GM19463 (cell line): ENCODE results near the gene SMCO1.
"Not testable (repeated sequence)": the region's sequence is repeated elsewhere in the genome, so short reads cannot be mapped to it uniquely, and the experiment has no call there.

Source experiments
- ATAC-seq: cut with Tn5 transposase; IDR thresholded peaks from one replicate; pipeline ENCODE4 v1.9.1; 2021; ENCODE audit warnings: mild to moderate bottlenecking, moderate library complexity; ENCODE audit not compliant: unreplicated experiment

Gene SMCO1, protein sequence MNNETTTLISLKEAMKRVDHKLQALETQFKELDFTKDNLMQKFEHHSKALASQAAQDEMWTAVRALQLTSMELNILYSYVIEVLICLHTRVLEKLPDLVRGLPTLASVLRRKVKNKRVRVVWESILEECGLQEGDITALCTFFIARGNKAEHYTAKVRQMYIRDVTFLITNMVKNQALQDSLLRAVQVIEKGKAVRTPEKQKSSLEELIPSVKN

DNA sequence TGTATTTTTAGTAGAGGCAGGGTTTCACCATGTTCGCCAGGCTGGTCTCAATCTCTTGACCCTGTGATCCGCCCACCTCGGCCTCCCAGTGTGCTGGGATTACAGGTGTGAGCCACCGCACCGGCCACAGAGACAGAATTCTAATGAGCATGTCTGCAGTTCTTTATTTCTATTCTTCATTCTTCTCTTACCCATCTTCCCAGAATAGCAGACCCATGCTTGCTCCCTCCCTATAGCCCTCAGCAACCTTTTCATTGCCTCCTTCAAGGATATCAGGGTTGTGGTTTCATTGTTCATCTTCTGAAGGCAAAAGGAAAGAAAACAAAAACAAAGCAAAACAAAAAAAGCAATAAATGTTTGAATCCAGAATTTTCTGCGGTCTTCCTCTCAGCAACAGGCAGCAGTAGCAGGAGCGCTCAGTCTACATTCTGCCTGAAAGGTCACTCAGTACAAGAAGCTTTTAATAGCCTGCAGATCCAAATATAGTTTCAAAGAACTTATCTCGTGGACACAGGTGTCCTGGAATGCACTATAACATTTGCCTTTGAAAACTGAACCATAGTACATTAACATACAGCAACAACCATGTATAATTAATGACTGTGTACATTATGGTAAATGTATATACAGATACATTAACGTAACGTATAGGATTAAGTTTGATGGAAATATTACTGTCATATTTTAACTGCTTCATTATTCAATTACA, at the start of gene SMCO1:
Gene SMCO1 (minus strand): TSS at position 434 of the 709 bp plus-strand sequence. CDS start 137 bp downstream, at position 297.
- no peak for ATAC-seq

DNA sequence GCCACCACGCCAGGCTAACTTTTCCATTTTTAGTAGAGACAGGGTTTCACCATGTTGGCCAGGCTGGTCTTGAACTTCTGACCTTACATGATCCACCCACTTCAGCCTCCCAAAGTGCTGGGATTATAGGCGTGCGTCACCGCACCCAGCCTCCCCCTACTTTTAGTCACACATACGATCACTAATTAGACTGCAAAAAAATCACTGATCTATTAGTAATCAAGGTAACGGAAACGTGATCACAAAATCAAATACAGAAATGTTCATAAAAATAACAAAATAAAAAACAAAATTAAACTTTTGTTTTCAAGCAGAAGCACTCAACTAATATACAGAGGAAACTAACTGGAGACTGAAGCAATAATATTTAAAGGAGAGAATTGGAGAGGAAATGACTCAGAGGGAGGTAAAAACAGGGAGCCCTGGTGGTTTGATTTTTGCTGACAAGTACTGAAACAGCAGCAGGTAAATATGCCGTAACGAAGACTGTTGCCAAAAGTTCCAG, 48.6 kb upstream of the SMCO1 start:
- ATAC-seq, result no peak

DNA sequence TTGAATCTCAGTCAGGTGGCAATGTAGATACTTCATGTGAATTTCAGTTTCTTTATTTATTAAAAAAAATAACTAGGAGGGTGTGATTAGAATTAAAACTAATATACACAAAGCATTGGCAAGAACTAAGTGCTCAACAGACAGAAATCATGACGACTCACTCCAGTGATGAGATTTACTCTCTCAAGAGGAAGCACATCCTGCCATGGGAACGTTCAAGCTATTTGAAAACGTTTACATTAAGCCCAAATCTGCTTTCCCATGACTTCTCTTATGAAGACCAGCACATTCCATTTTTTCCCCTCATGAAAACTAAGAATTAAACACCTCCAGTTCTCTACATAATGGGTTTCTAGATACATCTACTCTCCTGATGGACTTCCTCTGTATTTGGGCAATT, 44.7 kb upstream of the SMCO1 start:
- ATAC-seq, result no peak

DNA sequence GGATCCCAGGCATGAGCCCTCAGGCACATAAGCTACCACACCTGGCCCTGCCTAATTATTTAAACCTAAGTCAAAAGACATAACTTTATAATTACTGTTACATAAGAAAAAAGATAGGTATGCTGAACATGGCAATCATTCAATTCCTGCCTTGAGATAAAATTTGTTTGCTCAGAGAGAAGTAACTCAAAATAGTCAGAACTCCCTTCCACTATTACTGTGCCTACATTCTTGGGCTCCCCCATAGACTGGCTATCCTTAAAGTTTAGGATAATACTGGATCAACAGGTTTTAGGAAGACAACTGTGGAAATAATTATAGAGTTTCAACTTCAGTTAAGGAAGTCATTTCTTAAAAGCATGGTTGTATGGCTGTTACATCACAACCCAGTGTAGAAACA, 43.3 kb upstream of the SMCO1 start:
- ATAC-seq, result no peak

DNA sequence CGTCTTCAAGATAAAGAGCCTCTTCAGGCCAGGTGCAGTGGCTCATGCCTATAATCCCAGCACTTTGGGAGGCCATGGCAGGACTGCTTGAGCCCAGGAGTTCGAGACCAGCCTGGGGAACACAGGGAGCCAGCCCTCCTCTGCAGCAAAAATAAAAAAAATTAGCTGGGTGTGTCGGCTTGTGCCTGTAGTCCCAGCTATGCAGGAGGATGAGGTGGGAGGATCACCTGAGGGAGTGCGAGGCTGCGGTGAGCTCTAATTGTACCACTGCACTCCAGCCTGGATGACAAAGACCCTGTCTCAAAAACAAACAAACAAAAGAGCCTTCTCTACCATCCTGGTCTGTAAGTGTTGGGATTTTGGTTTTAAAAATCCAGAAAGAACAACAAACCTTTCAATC, 42.1 kb upstream of the SMCO1 start:
- ATAC-seq, result no peak

DNA sequence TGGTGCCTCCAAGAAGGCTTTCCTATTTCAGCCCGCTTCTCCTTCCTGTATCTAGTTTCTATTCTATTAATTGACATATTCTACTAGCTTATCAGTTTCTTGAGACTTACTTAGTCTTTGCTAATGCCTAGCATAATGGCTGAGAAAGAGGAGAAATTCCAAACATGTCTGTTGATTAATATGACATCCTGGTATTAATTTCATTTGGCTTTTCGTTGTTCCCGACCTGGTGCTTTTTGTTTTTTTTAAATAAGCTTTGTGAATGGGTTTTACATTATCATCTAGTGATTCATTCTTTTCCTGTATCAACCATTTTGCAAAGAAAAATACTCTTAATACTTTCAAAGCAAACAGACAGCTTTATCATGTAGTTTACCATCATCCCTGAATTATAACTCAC, 40.1 kb upstream of the SMCO1 start:
- ATAC-seq, result no peak

DNA sequence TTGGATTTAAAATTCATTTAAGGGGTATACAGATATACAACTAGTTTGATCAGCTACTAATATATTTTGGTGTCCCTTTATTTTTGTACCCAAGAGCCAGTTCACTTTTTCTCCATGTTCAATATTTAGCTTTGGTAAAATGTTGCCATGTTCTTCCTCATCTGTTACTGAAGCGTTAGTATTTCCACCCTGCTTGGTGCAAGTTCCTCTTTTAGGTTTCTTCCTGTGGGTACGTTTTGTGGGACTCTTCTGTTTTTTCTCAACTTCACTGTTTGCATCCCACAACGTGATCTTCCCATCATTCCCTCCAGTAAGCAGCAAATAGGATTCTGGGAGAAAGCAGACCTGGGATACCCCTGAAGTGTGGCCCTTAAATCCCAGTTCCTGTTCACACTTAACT, 39.1 kb upstream of the SMCO1 start:
- ATAC-seq, result no peak

DNA sequence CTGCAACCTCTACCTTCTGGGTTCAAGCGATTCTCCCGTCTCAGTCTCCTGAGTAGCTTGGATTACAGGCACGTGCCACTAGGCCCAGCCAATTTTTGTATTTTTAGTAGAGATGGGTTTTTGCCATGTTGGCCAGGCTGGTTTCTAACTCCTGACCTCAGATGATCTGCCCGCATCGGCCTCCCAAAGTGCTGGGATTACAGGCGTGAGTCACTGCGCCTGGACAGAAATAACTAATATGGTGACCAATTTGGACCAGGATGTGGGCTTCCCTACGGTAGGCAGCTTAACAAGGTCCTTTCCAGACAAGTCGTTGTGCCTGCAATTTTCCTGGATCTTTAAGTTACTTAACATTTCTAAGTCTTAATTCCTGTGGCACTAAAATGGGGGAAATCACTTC, 38.4 kb upstream of the SMCO1 start:
- no peak for ATAC-seq

DNA sequence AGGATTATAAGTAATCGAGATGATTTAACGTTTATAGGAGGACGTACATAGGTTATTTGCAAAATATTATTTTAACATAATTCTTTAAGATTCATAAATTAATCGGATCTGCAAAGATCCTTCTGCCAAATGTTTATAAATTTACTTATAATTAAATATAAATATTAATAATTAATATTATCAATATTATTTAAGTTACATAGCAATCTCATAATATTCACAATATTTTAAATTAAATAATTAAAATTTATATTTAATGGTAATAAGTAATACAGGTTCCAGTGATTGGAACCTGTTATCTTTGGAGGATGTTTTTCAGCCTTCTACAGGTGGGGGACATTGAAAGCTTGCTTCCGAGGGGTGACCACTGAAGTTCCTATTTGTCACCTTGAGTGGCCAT, 37.1 kb upstream of the SMCO1 start:
- no peak for ATAC-seq

DNA sequence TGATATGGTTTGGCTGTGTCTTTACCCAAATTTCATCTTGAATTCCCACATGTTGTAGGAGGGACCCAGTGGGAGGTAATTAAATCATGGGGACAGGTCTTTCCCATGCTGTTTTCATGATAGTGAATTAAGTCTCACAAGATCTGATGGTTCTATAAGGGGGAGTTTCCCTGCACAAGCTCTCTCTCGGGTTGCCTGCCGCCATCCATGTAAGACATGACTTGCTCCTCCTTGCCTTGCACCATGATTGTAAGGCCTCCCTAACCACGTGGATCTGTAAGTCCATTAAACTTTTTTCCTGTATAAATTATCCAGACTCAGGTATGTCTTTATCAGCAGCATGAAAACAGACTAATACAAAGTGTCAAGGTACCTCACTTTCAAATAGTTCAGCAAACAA, 35.0 kb upstream of the SMCO1 start:
- not testable (repeated sequence) for ATAC-seq

DNA sequence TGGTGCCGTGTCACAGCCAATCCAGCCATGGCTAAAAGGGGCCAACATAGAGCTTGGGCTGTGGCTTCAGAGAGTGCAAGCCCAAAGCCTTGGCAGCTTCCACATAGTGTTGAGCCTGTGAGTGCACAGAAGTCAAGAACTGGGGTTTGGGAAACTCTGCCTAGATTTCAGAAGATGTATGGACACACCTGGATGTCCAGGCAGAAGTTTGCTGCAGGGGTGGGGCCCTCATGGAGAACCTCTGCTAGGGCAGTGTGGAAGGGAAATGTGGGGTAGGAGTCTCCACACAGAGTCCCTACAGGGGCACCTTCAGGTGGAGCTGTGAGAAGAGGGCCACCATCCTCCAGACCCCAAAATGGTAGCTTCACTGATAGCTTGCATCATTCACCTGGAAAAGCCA, 34.2 kb upstream of the SMCO1 start:
- ATAC-seq, result not testable (repeated sequence)

DNA sequence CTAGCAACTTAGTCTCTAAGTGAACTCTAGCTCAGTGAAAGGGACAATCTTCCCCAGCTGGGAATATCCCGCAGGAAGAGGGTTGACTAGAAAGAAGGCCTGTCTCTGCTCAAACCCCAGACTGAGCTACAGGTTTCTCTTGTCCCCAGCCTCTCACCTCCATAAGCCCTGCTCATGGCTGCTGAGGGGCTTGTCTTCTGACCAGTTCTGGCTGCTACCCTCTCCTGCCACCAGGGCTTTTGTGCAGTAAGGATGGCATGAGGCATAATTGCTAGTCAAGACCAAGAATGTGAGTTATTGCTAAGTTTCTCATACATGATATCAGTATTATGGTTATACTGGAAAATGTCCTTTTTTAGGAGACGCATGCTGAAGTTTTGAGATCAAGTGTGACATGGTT, 31.9 kb upstream of the SMCO1 start:
- ATAC-seq, result no peak

DNA sequence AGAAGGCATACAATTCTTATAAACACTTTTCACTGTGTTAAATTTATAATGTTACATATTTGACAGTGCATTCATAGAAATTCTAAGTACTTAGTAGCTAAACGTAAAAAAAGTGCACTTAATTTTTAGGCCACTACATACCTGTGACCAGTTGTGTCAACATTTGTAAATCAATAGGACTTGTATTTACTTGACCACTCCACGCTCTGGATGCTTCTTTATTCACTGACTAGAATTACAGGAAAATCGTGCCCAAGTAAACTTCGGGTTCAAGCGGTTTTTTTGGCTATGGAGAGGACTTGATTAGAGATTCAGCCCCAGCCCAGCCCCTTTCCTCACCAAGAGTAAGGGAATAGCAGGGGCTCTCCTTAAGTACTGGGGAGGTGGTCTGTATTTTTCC, 31.4 kb upstream of the SMCO1 start:
- ATAC-seq, result no peak

DNA sequence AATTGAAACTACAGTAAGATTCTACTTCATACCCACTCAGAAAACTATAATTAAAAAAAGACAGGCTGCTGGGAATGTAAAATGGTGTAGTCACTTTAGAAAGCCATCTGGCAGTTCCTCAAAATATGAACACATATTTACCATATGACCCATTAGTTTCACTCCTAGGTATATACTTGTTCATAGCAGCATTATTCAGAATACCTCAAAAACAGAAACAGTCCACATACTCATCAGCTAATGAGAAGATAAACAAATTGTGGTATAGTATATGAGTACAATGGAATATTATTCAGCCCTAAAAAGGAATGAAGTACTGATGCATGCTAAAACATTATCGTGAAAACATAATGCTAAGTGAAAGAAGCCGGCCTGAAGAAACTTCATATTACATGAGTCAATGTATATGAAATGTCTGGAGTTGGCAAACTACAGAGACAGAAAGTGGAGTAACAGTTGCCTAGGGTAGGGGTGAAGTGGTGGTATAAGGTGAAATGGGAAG, 29.4 kb upstream of the SMCO1 start:
- no peak for ATAC-seq

DNA sequence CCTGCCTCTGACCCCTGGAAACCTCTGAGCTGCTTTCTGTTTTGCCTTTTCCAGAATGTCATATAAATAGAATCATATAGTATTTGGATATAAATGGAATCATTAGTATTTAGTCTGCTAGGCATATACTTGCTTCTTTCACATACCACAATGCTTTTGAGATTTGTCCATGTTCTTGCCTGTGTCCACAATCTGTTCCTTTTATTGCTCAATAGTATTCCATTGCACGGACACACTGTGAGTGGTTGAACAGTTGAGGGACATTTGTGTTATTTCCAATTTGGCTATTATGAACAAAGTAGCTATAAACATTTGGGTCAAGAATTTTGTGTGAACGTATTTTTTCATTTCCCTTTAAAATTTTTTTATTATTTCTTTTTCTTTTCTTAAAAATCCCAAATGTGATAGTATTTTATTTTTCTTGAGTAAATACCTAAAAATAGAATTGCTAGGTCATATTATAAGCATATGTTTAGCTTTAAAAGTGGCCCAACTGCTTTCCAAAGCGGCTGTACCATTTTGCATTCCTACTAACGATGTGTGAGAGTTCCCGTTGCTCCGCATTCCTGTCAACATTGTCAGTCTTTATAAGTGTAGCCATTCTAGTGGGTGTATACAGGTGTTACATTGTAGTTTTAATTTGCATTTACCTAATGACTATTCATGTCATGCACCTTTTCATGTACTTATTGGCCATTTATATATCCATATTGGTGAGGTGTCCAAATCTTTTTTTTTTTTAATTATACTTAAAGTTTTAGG, 26.7 kb upstream of the SMCO1 start:
- no peak for ATAC-seq

DNA sequence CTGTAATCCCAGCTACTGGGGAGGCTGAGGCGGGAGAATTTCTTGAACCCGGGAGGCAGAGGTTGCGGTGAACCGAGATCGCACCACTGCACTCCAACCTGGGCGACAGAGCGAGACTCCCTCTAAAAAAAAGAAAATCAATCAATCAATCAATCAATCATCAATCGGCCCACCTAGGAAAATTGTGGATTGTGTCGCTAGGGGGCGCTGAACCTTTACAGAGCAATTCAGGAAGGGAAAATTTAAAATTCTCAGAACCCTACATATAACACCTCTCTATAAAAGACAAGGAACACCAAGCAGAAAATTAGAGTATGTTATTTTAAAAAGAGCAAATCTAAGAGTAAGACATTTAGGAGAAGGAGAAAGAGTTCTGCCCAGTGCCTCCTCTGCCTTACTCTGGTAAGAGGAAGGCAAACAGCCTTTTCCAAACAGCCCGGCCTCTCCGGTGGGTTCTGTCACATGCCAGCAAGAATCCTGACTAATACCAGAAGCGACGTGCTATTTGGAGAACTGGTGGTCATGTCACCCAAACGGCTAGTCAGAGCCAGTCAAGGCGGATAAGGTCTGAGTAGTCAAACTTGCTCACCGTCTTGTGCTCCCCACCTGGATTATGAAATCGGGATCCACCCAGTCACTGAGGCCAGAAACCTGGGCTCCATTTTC, 22.3 kb upstream of the SMCO1 start:
- no peak for ATAC-seq

DNA sequence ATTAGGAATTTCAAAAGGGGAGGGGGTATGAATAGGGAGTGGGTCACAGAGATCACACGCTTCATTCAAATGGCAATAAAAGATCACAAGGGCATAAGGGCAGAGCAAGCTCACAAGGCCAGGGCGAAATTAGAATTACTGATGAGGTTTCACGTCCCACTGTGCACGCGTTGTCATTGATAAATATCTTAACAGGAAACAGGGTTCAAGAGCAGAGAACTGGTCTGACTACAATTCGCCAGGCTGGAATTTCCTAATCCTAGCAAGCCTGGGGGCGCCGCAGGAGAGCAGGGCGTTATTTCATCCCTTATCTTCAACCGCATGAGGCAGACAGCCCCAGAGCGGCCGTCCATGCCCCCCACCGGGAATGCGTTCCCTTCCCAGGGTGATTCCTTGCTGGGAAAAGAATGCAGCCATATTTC, 18.1 kb upstream of the SMCO1 start:
- ATAC-seq, result no peak

DNA sequence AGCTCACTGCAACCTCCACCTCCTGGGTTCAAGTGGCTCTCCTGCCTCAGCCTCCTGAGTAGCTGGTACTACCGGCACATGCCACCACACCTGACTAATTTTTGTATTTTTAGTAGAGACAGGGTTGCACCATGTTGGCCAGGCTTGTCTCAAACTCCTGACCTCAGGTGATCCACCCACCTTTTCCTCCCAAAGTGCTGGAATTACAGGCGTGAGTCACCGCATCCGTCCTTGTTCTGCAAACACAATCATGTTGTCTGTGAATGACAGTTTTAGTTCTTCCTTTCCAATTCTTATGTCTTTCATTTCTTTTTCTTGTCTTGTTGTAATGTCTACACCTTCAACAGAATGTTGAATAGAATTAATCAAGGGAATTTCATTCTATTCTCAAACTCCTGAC, 16.3 kb upstream of the SMCO1 start:
- ATAC-seq, result no peak

DNA sequence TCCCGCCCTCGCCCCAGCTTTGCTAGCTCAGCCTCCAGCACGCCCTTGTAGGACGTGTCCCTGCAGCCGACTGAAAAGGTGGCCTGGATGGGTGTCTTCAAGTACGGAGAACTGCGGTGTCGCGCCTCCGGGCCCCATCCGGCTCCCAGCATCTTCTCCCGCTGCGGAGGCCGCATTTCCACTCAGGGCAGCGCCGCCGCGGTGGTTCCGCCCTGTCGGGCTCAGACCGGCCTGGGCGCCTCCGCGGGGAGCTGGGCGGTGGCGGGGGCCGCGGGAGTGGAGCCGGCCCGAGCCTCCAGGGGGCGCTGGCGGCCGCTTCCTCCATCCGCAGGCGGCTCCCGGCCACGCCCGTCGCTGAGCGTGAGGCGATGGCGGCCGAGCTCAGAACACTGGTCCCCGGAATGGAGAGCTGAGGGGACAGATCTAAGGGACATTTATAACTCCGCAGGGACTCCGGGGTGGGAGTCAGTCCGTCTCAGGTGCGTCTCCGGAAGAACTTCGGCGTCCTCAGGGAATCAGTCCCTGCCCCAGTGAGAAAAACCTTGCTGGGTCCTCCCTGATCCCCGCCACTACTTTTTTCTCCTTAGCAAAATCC, 13.6 kb upstream of the SMCO1 start:
- peak; percentile 84 for ATAC-seq

DNA sequence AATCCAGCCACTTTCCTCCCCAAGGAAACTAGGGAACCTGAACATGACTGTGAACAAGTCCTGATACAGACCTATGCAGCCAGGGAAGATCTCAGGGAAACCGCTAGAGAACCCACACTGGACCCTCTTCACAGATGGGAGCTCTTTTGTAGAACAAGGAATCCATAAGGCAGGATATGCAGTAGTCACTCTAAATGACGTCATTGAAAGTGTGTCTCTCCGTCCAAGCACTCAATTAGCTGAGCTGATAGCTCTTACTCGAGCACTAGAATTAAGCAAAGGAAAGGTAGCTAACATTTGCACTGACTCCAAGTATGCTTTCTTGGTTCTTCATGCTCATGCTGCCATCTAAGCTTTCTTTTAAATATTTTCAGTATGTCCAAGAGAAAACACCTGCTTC, 10.0 kb upstream of the SMCO1 start:
- no peak for ATAC-seq

DNA sequence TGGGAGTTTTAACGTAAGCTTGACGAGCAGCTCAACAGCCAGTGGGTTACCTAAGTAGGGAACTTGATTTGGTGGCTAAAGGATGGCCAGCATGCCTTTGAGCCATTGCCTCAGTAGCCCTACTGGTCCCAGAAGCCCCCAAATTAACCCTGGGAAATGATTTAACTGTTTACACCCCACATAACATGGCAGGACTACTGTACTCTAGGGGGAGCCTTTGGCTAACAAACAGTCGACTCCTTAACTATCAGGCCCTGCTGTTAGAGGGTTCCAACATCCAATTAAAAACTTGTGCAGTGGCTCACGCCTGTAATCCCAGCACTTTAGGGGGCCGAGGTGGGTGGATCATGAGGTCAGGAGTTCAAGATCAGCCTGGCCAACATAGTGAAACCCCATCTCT, 9.4 kb upstream of the SMCO1 start:
- no peak for ATAC-seq
